HG02970 (cell line): Measurements from ENCODE around the gene TMEM62.
"Not testable (repeated sequence)": the region's sequence is repeated elsewhere in the genome, so short reads cannot be mapped to it uniquely, and the experiment has no call there.

Experiments
- ATAC-seq: cut with Tn5 transposase; IDR thresholded peaks from one replicate; pipeline ENCODE4 v1.9.1; 2021; ENCODE audit warnings: mild to moderate bottlenecking, moderate library complexity, moderate number of reproducible peaks; ENCODE audit not compliant: unreplicated experiment, low FRiP score

Gene TMEM62

DNA sequence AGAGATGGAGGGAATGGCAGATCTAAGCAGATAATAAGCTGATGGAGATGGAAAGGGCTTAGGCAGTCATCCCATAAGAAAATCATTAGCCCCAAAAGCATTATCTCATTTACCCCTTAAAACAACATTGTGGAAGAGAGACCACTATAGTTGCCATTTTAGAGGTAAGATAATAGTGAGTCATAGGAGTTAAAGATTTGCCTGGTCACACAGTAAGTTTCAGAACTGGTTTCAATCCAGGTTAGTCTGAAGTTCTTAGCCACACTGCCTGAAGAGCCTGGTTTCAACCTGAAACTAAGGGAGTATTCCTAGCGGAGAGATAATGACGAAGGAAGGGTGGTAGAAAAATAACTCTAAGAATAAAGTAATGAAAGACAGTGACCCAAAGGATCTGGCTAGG lies 14.6 kb upstream of the TMEM62 start:
- ATAC-seq = no peak

DNA sequence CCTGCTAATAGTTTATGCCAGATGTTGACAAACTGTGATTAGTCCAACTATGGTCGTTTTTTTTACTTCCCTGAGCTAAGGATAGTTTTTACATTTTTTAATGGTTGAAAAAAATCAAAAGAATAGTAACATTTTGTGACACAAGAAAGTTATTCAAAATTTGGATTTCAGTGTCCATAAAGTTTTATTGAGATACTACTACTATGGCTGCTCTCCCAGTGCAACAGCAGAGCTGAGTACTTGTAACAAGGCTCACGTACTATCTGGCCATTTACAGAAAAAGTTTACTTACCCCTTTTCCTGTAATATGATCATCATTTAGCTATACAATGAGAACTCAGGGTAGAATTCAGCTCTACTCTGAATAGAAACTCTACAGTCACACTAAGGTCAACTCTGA lies 11.5 kb upstream of the TMEM62 start:
- no peak for ATAC-seq

DNA sequence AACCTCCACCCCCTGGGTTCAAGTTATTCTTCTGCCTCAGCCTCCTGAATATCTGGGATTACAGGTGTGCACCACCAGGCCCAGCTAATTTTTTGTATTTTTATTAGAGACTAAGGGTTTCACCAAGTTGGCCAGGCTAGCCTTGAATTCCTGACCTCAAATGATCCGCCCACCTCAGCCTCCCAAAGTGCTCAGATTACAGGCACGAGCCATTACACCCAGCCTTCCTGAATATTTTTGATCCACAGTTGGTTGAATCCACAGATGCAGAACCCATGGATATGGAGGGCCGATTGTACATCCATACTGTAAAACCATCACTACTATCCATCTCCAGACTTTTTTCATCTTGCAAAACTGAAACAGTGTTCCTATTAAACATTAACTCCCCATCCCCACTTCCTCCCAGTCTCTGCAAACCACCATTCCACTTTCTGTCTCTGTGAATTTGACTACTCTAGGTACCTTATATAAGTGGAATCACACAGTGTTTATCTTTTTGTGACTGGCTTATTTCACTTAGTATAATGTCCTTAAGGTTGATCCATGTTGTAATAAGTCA lies 8.2 kb upstream of the TMEM62 start:
- ATAC-seq = no peak

DNA sequence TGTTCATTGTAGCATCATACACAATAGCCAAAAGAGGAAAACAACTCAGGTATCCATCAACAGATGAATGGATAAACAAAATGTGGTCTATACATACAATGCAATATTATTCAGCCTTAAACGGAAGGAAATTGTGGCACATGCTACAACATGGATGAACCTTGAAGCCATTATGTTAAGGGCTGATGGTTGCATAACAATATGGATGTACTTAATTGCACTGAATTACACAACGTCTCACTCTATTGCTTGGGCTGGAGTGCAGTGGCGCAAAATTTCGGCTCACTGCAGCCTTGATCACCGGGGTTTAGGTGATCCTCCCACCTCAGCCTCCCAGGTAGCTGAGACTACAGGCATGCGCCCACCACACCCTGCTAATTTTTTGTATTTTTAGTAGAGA lies 7.0 kb upstream of the TMEM62 start:
- no peak for ATAC-seq

DNA sequence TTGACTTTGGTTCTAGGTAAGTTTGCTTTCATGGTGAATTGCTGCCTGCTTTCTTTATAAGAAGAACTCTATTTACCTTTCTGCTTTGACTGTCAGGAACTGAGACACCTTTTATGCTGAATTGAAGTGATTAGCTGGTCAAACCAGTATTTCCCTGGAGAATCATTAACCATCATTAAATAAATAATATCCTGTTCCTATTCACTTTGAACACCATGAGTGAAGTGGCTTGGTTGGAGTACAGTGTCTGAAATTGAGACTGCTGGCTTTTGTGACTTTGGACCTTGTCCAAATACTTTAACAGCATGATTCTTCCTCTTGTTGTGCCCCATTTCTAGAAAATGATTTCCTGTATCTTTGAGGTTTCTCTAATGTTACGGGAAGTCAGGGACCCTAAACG lies 5.6 kb upstream of the TMEM62 start:
- ATAC-seq = no peak

DNA sequence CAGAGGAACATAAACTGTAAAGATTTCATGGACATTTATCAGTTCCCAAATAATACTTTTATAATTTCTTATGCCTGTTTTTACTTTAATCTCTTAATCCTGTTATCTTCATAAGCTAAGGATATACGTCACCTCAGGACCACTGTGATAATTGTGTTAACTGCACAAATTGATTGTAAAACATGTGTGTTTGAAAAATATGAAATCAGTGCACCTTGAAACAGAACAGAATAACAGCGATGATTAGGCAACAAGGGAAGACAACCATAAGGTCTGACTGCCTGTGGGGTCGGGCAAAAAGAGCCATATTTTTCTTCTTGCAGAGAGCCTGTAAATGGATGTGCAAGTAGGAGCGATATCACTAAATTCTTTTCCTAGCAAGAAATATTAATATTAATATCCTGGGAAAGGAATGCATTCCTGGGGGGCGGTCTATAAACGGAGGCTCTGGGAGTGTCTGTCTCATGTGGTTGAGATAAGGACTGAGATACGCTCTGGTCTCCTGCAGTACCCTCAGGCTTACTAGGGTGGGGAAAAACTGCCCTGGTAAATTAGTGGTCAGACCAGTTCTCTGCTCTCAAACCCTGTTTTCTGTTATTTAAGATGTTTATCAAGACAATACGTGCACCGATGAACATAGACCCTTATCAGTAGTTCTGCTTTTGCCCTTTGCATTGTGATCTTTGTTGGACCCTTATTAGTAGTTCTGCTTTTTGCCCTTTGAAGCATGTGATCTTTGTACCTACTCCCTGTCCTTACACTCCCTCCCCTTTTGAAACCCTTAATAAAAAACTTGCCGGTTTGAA lies 5.0 kb upstream of the TMEM62 start:
- not testable (repeated sequence) for ATAC-seq

DNA sequence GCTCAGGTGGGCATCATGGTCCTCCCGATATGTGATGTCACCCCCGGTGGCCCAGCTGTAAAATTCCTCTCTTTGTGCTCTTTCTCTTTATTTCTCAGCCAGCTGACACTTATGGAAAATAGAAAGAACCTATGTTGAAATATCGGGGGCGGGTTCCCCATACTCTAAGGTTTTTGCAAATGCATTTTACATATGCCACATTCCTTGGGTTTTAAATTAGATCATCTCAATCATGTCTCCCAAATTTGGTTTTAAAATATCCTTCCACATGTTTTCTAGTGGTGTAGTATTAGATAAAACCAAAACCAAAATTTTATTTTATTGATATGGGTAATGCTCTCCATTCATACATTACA lies 4.4 kb upstream of the TMEM62 start:
- no peak for ATAC-seq

DNA sequence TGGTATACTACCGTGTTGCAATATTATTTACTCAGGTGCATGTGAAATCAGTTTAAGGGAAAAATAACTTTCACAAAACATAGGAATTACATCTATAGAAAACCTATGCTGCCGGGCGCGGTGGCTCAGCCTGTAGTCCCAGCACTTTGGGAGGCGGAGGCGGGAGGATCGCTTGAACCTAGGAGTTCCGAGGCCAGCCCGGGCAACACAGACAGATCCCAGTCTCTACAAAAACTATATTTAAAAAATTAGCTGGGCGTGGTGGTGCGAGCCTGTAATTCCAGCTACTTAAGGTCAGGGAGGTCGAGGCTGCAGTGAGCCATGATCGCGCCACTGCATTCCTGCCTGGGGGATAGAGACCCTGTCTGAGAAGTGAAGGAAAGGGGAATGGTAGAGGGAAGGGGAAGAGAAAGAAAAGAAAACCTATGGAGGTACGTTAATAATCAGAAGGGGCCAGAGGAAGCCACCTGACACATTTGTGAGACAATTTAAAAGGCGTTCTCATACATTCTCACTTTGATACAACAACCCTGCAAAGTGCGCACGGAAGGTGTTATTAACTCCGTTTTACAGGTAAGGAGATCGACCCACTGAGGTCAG lies 456 bp upstream of the TMEM62 start:
- no peak for ATAC-seq

DNA sequence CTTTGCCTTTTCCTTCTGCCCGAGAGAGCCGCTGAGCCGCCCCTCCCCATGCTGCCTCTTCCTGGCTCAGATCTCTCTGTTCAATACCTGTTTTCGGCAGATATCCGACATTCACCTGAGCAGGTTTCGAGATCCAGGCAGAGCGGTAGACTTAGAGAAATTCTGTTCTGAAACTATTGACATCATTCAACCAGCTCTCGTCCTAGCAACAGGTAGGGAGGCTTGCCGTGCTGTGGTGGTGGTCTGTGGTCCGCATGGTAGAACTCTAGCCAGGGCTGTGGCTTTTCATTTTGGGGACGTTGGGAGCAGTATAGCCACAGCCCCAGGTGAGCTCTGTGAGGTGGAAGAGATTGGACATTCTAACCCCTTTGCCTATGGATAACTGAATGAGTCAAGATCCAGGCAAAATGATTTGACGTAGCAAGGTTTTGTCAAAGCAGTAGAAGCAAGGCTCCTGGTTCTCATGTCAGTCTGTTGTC lies 810 bp downstream of the TMEM62 start:
- peak; percentile 8 for ATAC-seq

DNA sequence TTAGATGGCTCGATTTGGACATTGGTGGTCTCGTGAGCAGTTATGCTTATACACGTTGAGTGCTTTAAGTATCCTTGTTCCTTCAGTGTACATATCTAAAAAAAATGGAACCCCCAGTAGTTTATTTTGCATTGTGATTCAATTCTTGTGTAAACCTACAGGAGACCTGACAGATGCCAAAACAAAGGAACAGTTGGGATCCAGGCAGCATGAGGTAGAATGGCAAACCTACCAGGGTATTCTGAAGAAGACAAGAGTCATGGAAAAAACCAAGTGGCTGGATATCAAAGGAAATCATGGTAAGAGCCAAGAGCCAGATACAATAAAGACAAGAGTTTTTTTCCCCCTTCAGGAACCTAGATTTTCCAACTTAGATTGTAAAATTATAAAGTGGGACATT lies 2.0 kb downstream of the TMEM62 start:
- no peak for ATAC-seq

DNA sequence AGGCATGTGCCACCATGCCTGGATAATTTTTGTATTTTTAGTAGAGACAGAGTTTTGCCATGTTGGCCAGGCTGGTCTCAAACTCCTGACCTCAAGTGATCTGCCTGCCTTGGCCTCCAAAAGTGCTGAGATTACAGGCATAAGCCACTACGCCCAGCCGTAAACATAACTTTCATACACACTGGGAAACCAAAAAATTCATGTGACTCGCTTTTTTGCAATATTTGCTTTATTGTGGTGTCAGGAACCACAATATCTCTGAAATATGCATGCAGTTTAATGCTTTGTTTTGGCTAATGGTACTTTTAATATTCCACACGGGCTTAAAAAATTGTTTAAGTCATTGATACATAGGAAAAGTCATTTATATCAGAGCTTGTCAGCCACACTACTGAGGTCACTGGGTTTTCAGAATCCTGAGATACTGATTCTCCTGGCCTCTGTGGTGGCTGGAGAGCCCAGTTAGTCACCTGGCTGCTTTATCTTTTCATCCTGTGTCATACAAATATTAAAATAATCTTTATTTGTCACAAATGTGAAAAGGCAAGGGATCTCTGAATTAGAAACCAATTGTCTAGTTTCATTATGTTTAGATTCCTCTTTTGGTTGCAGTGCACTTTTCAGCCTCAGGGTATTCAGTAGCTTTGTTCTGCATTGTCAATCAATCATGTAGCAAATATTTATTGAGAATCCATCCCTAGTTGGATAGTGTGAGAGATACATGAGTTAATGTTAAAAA lies 10.0 kb downstream of the TMEM62 start:
- ATAC-seq = no peak

DNA sequence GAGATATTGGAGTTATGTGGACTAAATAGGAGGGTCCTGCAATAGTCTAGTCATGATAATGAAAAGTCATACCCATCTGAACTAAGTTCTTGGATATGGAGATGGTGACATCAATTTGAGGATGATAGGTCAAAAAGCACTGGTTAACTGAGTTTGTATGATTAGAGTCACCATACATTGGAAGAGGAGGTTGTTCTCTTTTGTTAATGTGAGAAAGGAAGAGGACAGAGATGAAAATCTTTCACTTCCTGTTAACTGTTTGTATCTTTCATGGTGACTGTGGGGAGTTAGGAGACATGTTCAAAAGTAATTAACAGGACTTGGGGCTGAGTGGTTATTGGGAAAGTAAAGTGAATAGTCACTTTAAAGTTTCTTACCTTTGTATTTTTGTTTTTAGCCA lies 11.1 kb downstream of the TMEM62 start:
- no peak for ATAC-seq

DNA sequence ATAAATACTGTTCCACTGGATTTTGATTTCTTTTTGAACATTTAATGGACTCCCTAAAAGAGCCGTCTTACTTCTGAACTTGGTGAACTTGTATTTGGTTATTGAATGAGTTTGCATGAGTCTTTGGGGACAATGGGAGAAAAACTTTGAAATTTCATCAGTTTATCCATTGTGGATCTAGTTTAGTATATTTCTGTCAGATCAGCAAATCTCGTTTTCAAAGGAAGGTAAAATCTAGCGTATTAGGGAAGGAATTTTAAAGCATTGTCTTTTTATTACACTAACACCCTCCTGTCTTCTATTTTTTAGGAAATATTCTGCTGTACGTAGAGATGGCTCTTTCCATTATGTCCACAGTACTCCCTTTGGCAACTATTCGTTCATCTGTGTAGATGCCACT lies 12.8 kb downstream of the TMEM62 start:
- no peak for ATAC-seq

DNA sequence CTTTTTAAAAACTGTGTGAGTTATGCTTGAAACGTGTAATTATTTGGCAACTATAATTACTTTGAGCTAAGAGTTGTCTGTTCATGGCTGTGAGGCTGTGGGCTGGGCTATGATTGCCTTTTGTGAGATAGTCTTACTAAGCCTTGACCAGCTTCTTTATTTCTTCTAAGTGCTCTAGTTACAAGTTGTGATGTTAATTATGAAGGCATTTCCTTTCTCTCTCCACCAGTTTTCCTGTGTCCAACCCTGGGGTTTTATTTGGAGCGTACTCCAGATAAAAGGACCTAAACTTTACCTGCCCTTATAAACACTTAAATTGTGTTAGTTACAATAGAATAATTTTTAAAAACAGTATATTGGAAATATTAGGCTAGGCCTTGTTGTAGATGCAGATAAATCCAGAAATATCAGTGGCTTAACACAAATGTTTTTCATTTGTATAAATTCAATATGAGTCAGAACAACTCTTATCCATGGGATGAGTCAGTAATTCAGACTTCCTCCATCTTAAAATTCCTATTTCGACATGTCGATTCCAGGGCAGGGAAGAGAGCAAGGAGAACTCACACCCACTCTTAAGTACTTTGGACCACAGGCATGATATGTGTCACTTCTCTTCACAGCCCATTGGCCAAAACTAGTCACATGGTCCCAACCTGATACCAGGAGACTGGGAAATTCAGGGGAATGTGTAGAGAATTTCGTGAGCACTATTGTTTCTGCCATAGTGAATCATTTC lies 17.0 kb downstream of the TMEM62 start:
- no peak for ATAC-seq

DNA sequence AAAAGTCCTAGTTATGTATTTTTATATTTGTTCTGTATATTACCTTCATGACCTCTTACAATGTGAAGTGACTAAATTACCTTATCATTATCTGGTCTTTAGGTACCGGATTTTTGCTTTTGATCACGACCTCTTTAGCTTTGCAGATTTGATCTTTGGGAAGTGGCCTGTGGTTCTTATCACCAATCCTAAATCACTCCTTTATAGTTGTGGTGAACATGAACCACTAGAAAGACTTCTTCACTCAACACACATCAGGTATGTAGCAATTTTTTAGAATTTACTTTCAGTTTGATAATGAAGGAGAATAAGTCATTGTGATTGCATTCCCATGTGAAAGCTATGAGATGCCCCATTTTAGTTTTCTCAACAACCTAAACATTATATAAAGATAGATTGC lies 18.3 kb downstream of the TMEM62 start:
- ATAC-seq = no peak

DNA sequence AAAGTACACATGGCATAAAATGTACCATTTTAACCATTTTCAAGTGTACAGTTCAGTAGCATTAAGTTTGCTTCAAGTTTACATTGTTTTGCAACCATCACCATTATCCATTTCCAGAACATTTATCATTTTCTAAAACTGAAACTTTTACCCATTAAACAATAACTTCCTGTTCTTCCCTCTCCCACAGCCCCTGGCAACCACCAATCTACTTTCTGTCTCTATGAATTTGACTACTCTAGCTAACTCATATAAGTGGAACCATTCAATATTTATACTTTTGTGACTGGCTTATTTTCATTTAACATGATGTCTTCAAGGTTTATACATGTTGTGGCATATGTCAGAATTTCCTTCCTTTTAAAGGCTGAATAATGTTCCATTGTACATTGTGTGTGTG lies 19.9 kb downstream of the TMEM62 start:
- ATAC-seq = no peak

DNA sequence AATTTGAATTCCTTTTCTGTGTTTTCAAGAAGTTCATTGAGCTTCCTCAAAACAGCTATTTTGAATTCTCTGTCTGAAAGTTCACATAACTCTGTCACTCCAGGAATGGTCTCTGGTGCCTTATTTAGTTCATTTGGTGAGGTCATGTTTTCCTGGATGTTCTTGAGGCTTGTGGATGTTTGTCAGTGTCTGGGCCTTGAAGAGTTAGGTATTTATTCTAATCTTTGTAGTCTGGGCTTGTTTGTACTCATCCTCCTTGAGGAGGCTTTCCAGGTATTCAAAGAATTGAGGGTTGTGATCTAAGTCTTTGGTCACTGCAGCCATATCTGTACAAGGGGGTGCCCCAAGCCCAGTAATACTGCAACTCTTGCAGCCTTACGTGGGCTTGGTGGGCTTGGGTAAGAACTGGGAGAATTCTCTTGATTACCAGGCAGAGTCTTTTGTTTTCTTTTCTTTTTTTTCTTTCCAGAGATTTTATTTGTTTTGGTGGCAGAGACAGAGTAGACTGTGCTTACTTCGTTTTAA lies 32.5 kb downstream of the TMEM62 start:
- ATAC-seq = no peak

DNA sequence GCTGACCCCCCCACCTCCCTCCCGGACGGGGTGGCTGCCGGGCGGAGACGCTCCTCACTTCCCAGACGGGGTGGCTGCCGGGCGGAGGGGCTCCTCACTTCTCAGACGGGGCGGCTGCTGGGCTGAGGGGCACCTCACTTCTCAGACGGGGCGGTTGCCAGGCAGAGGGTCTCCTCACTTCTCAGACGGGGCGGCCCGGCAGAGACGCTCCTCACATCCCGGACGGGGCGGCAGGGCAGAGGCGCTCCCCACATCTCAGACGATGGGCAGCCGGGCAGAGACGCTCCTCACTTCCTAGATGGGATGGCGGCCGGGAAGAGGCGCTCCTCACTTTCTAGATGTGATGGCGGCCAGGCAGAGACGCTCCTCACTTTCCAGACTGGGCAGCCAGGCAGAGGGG lies 33.9 kb downstream of the TMEM62 start:
- not testable (repeated sequence) for ATAC-seq

DNA sequence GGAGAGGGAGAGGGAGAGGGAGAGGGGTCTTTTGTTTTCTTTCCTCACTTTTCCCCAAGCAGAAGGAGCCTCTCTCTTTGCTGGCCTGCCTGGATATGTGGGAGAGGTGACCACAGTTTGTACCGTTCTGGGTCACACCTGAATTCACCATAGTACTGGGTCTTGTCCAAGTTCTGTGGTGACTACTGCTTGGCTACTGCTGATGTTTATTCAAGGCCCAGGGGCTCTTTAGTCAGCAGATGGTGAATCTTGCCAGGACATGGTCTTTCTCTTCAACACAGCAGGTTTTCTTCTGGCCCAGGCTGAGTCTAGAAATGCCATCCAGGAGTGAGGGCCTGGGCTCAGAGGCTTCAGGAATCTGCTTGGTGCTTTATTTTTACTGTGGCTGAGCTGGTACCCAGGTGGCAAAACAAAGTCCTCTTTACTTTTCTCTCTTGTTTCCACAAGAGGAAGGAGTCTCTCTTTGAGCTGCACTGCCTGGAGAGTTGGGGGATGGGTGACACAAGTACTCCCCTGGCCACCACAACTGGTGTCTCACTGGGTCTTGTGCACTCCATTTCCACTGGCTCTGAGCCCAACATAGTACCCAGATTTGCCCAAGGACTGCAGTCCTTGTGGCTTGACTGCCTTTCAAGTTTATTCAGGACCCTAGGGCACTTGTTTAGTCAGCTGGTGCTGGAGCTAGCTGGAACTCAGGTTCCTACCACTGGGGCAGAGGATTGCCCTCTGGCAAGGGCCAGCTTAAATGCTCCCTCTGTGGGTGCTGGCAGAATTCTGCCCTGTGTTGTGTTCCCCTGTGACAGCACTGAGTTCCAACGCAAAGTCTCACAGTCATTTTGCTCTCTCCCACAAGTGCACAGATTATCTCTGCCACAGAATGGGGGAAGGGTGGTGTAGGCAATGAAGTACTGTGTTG lies 35.1 kb downstream of the TMEM62 start:
- no peak for ATAC-seq
